Left lung (tissue), 10 donors: ENCODE measurements around the gene CXorf66. TPM values are rescaled to one million over a fixed set of nuclear protein-coding genes. Genes with fewer than 3 reads are reported as not detected.

Experiments used
- ATAC-seq: fragments of 200-7000 bp; cut with Tn5 transposase; one replicate; pipeline ENCODE4 v1.9.1; 2020; ENCODE audit warnings: moderate library complexity
- DNase-seq, 4 donors: peaks; one replicate each; pipeline ENCODE4 v3.0.0-alpha.2; 2013 to 2020
- H3K27ac ChIP-seq, 2 donors: fragments of 200-600 bp; sonication (generic) in 1 of 2; one replicate each; pipeline versions ENCODE4 v1.5.0 to v1.8.0; 2020 to 2021
- H3K27me3 ChIP-seq, 2 donors: fragments of 200-600 bp; sonication (generic) in 1 of 2; one replicate each; pipeline versions ENCODE4 v1.5.0 to v1.8.0; 2020 to 2021
- H3K36me3 ChIP-seq, 2 donors: fragments of 200-600 bp; sonication (generic) in 1 of 2; one replicate each; pipeline versions ENCODE4 v1.5.0 to v1.8.0; 2020 to 2021
- H3K4me1 ChIP-seq, 2 donors: fragments of 200-600 bp; one replicate each; pipeline ENCODE4 v1.8.0; 2021
- H3K4me3 ChIP-seq, 2 donors: fragments of 200-600 bp; sonication (generic) in 1 of 2; one replicate each; pipeline versions ENCODE4 v1.5.0 to v1.8.0; 2020 to 2021; ENCODE audit warnings: mild to moderate bottlenecking in 1 of 2
- H3K9me3 ChIP-seq, 2 donors: fragments of 200-600 bp; sonication (generic) in 1 of 2; one replicate each; pipeline versions ENCODE4 v1.5.0 to v1.8.0; 2020 to 2021
- CTCF ChIP-seq, 2 donors: fragments of 200-600 bp; sonication (generic) in 1 of 2; IDR thresholded peaks; one replicate each; pipeline versions ENCODE4 v1.5.0 to v1.8.0; 2021; ENCODE audit warnings: antibody characterized with exemption in 2 of 2
- intact Hi-C, 2 donors: fragments of 100-400 bp; cut with DNase I; formaldehyde crosslinking; loops; one replicate each; pipeline versions ENCODE4 v1.11.2 to v1.14.2; 2022
- polyA plus RNA-seq, 6 donors: library from polyadenylated mRNA; unstranded; fragments of 120-200 nt; gene quantifications; one replicate each; pipeline ENCODE4 v1.2.1, GENCODE V29; 2013; ENCODE audit not compliant: insufficient read length in 6 of 6
- total RNA-seq, 2 donors: library from RNA; stranded (reverse); fragmentation: NEBNext Ultra II Directional; extraction: Animal tissue kit (Norgen Biotek cat#: 25700); gene quantifications; one replicate each; pipeline ENCODE4 v1.2.1, GENCODE V29; 2021
- donor health status: DM: no; HTN: yes; CAD: no.
- donor health status: DM: no; HTN: no; CAD: no.

The CXorf66 gene
- total and polyA plus RNA-seq, 8 donors: not detected

GRCh38 chrX:139932073-139932900 is 33.0 kb downstream of the CXorf66 start:
- peak overlapping the region; percentile 65 to 69 for H3K4me3 ChIP-seq
- no peaks in the 10 kb centered on the region for H3K27me3 ChIP-seq
- no peaks in the 10 kb centered on the region for H3K9me3 ChIP-seq
- H3K27ac ChIP-seq: peak overlapping the region; percentile 96
- peak; percentile 52 for ATAC-seq
- intact Hi-C loops: no loop called here
- peak; percentile 26 to 84 (median 36) for DNase-seq
- H3K4me1 ChIP-seq: peaks cover 0 to 3% of the 10 kb centered on the region in 2 donors
- no peak for TF ChIP-seq CTCF (IDR thresholded peaks at IDR 0.05)
- no peaks in the 10 kb centered on the region for H3K36me3 ChIP-seq

- intact Hi-C loops: no loop called here
- H3K27ac ChIP-seq: peak overlapping the region; percentile 28 to 96
- no peaks in the 10 kb centered on the region for H3K27me3 ChIP-seq
- H3K36me3 ChIP-seq: no peaks in the 10 kb centered on the region
- ATAC-seq (no peak), DNase-seq (peak in 1 of 4 donors; percentile 32)
- peaks cover 0 to 3% of the 10 kb centered on the region in 2 donors for H3K4me1 ChIP-seq
- no peaks in the 10 kb centered on the region for H3K9me3 ChIP-seq
- no peak for TF ChIP-seq CTCF (IDR thresholded peaks at IDR 0.05)
- peak overlapping the region; percentile 65 to 69 for H3K4me3 ChIP-seq
These were observed 33.7 kb downstream of the CXorf66 start for GRCh38 chrX:139931646-139932072.

GRCh38 chrX:139930916-139931645 is 34.2 kb downstream of the CXorf66 start:
- DNase-seq (peak in 2 of 4 donors; percentile 34 to 71), ATAC-seq (peak; percentile 6)
- peak overlapping the region in 1 of 2 donors; percentile 28 for H3K27ac ChIP-seq
- peaks cover 0 to 3% of the 10 kb centered on the region in 2 donors for H3K4me1 ChIP-seq
- no peaks in the 10 kb centered on the region for H3K36me3 ChIP-seq
- no peaks in the 10 kb centered on the region for H3K27me3 ChIP-seq
- intact Hi-C loops: no loop called here
- no peaks in the 10 kb centered on the region for H3K9me3 ChIP-seq
- H3K4me3 ChIP-seq: peak overlapping the region; percentile 65 to 69
- no peak for TF ChIP-seq CTCF (IDR thresholded peaks at IDR 0.05)

GRCh38 chrX:139930401-139930800 is 34.9 kb downstream of the CXorf66 start:
- Histone ChIP-seq H3K9me3 (no peaks in the 10 kb centered on the region), H3K27ac (no peak overlapping the region), H3K27me3 (no peaks in the 10 kb centered on the region), H3K4me1 (peaks cover 0 to 3% of the 10 kb centered on the region in 2 donors), H3K4me3 (peak overlapping the region in 1 of 2 donors; percentile 69), H3K36me3 (no peaks in the 10 kb centered on the region)
- DNase-seq (no peak), ATAC-seq (no peak)
- no peak for TF ChIP-seq CTCF (IDR thresholded peaks at IDR 0.05)
- intact Hi-C loops: no loop called here

- no peak for TF ChIP-seq CTCF (IDR thresholded peaks at IDR 0.05)
- peaks cover 0 to 3% of the 10 kb centered on the region in 2 donors for H3K4me1 ChIP-seq
- no peaks in the 10 kb centered on the region for H3K9me3 ChIP-seq
- no peak for DNase-seq
- intact Hi-C loops: no loop called here
- no peak overlapping the region for H3K27ac ChIP-seq
- no peak overlapping the region for H3K4me3 ChIP-seq
- no peak for ATAC-seq
- no peaks in the 10 kb centered on the region for H3K27me3 ChIP-seq
- H3K36me3 ChIP-seq: no peaks in the 10 kb centered on the region
These were observed 35.4 kb downstream of the CXorf66 start for GRCh38 chrX:139929876-139930275.
